Measurements from ENCODE around the gene NRP2.

NRP2 gene

DNA sequence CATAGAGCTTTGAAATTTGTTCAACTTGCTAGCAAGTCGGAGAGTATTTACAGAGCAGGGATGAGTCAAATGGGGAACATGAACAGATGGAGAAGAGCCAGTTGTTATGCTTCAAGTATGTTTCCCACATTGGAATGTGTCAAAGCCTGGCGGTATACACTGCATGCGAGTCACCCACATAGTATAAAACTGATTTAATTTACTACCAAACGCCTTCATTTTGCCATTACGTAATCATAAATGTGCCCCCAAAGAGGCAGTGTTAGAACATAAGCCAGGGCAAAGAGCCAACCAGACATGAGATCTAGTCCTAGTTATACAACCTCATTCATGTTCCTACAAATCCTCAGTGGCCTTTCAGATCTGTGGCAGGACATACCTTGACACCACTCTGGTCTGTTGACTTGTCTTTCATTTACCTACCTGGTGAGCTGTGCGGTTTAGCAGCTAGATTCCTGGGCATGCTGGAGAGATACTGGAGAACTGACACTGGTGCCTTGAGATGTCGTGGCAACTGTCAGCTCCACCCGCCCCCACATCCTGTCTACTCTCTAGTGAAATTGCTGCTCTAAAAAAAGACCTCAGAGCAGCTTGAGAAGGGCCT, 21.7 kb upstream of the NRP2 start:
- DNase-seq (ENCODE audit: low read depth), result no peak

DNA sequence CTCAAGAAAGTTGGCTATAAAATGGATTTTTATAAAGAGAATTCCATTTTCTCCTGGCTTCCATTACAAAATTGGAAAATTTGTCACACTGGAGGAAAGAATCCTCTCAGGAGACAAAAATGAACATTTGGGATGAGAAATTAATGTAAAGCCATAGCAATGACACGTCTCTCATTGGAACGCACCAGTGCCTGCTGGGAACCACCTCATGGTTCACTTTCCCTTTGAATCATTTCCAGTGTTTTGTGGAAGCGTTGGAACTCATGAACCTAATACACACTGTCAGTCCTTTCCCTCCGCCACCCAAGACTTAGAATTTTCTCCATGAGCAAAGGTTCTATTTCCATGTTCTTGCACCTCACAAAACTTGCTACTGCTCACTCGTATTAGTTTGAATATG, 21.0 kb upstream of the NRP2 start:
- no peak for DNase-seq (ENCODE audit: low read depth)

DNA sequence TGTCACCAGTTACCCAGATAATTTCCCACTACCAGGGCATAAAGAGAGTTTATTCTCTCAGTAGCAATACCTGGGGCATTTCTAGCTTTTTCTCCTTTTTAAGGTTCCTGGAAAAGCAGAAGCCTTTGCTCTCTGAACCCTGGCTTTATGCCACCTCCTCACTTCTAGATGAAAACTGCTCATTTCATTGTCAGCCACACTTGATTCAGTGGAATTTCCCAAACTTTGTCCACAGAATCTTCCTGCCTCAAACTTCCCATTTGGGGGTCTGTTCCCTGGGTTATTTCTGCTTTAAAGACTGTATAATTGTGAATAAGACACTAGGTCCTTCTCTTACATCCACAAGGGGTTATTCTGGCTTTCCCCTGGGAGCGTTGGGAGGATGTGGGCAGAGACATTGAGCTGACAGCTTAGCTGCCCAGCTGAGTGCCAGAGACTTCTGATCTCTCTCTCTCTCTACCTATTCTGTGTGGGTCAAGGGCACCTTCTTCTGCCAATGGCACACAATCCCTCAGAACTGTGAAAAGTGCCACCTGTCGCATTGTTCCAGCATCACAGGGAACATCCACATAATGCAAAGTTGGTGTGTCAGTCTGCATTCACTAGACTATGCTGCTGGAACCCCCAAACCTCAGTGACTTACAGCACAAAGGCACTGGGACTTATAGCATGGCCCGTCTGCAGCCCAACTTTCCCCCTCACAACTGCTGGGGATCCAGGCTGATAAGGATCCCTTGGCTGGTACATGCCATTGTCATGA, 19.9 kb upstream of the NRP2 start:
- DNase-seq (ENCODE audit: low read depth), result no peak

DNA sequence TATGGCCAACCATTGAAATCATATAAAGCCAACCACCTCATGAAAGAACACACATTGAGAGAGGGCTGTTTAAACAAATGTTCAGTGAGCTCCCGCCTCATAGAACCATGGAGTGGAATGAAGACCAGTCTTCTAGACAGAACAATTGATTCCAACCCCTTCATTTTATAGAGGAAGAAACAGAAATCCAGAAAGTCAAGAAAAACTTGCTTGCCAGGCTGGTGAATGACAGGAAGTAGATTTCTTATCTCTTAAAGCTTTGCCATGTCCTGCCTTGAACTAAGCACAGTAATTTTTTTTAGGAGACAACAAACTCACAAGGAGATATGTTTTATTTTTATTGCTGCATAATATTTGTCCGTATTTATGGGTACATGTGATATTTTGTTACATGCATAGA, 16.5 kb upstream of the NRP2 start:
- no peak for DNase-seq (ENCODE audit: low read depth)

DNA sequence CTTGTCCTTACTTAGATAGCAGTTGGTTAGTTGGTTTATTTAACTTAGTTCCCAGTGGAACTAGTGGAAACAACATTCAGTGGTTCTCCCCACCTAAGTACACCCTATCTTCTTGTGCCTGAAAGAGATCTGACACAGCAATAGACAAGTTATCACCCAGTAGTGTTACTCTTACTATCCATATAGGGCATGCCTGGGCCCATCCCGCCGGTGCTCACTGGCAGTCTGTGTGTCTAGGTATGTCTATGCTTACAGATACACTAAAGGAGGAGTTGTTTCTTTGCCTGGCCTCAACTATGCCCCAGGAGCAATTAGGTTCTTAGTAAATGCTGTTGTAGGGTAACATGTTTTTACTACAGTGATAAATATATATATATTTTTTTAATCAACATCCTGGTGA, 12.0 kb upstream of the NRP2 start:
- DNase-seq (ENCODE audit: low read depth), result no peak

DNA sequence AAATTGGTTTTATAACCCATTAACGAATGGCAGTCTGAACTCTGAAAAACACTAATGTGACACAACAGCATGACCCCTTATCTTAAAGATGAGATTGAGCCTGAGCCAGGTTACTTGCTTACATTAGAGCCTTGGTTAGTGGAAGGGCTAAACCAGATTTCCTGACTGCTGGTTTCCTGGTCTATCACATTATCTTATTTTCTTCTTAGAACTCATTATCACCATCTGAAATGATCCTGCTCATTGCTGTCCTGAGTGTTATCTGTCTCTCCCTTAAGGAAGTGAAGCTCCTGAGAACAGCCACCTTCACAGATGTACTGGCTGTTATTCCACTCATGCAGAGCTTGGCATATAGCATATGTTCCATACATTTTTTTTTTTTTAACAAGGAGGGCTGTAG, 9.0 kb upstream of the NRP2 start:
- no peak for DNase-seq (ENCODE audit: low read depth)

DNA sequence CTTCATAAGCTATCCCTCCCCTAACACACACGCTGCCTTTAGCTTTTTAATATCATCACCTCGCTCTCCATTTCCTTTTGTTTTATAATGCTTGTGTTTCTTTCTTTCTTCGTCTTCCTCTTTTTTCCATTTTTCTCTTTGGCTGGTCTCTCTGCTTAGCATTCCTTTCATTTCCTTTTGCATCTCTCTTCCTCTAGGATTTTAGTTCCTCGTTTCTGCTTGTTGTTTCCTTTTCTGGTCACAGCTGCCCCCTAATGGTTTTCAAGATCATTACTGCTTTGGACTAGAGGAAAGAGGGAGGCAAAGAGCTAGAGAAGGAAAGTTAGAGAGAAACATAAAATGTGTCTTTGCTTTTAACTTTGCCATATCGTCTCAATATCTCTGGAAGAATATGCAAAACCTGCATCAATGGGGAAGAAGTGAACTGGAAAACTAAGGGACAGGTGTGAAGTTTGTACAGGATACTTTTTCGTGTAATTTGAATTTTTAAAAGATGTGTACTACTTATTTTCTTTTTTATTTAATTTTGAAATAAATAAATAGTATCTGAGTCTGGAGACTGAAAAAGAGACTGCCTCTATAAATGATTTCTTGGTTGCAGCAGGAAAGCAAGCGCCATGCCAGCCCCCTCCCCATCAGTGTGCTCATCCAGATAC, 6.3 kb upstream of the NRP2 start:
- no peak for DNase-seq (ENCODE audit: low read depth)

DNA sequence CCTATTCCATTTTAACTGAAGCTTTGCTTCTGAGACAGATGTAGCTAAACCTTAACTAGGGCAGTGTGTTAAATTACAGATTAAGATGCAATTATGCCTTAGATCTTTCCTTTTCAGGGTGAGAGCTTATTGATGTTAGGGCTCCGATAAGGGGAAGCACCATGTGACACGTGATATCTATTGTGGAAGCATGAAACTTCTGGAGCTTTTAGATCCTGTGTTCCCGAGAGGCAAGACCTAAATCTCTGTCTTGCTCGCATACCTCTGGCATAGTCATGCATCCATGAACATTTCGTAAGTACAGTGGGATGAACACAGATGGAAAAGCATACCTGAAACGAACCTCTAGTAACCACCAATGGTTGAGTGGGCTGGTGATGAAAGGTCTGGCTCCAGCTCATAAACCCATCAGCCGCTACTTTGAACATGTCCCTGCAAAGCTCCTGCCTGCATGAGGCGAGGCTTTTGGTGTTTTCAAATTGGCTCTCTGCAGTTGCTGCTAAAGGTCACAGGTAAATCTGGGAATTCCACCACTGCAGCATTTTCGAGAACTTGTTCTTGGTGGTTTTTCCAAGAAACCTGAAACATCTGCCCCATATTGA, 3.7 kb upstream of the NRP2 start:
- DNase-seq (ENCODE audit: low read depth), result no peak

DNA sequence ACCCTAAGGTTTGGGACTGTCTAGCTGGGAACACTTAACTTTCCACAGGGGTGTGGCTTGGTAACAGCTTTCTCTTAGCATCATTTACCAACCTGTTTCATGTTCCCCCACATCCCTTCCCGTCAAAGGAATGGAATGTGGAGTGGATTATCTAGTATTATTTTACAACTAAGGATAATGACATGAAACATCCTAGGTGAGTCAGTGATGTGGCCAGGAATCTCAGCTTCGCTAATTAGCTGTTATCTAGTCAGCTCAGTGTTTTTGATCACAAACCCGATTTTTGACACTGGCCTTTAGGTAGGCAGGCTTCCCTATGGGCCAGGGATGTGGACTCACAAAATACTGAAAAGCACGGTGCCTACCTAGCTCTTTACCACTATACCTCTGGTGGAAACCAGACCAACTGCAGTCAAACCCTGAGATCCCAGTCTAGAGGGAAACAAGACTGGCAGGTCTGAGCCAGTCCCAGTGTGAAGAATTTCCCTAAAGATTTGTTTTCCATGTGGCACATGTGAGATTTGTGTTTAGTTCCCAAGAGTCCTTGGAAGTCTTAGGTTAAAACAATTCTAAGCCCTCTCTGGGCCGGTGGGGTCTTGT, 2.8 kb upstream of the NRP2 start:
- DNase-seq (ENCODE audit: low read depth), result no peak

DNA sequence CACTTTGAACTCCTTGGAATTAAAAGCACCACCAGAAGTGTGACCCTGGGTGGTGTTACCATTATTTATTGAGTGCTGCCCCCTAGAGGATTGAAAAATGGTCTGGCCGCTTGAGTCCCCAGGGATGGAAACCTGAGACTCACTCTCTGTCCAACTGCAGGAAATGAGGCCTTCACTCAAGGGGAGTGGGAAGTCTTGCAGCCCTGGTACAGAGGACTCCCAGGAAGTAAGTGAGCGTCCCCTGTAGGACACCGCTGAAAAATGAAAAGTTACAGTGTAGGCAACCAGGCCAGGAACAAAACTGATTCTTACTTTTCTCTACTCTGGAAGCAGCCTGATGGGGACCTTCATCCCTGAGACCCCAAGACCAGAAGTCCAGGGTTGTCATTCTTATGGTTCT, 2.2 kb upstream of the NRP2 start:
- DNase-seq (ENCODE audit: low read depth), result no peak

DNA sequence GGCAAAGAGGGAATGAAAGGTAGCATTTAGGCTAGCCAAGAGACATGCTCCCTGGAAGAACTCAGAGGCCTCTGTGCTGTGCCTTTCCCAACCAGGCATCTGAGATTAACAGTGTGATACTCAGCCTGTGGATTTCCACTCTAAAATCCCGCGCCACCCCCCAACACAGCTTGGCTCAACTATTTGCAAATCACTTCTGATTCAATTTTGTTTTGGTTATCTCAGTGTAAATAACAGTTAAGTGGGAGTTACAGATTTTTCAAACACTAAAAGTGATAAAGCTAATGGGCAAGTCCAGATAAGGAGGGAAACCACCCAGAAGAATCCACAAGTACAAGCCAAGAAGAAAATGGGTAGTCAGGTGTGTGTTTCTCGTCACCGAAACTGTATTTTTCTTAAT, 1.4 kb upstream of the NRP2 start:
- no peak for DNase-seq (ENCODE audit: low read depth)

DNA sequence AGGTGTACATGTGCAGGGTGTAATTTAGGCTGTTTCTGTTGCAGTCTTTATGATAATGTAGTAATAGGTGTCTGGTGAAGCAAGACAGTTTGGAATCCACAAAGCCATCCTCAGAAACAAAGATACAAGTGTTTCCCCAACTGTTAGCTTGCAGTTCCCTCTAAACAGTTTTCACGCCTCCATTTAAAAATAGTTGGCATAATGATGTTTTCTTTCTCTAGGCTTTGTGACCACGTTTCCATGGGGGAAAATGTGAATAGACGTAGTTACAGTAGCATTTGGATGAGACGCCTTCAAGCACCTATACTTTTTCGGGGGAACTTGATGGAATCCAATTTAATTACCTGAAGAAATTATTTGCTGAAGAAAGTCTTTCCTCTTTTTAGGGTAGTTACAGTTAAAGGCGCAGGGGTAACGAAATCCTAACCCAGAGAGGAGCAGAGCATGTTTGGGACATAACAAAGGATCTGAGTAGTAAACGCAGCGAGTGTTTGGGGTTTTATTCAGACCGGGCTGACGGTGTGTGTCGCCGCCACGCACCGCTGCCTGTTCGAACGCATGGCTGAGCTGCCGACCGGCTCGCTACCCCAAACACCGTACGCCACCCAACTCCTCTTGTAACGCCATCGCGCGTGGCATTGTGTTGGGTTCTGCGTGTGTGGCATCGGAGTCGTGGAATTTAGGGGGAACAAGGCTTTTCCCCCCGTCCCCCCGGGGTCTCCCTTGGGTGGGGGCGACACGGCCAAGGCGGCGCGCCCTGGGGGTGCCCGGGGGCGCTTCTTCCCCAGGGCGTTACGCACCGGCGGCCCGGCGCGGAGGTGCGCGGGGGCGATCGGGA, 681 bp upstream of the NRP2 start:
- no peak for DNase-seq (ENCODE audit: low read depth)

DNA sequence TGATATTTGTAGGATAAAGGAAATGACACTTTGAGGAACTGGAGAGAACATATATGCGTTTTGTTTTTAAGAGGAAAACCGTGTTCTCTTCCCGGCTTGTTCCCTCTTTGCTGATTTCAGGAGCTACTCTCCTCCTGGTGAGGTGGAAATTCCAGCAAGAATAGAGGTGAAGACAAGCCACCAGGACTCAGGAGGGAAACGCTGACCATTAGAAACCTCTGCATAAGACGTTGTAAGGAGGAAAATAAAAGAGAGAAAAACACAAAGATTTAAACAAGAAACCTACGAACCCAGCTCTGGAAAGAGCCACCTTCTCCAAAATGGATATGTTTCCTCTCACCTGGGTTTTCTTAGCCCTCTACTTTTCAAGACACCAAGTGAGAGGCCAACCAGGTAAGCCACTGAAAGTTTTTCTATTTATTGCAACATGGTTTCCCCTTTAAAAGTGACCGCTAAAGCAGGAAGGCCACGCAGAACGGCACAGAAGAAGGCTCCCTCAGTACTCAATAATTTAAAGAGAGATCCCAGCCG, 735 bp downstream of the NRP2 start:
- no peak for DNase-seq (ENCODE audit: low read depth)

DNA sequence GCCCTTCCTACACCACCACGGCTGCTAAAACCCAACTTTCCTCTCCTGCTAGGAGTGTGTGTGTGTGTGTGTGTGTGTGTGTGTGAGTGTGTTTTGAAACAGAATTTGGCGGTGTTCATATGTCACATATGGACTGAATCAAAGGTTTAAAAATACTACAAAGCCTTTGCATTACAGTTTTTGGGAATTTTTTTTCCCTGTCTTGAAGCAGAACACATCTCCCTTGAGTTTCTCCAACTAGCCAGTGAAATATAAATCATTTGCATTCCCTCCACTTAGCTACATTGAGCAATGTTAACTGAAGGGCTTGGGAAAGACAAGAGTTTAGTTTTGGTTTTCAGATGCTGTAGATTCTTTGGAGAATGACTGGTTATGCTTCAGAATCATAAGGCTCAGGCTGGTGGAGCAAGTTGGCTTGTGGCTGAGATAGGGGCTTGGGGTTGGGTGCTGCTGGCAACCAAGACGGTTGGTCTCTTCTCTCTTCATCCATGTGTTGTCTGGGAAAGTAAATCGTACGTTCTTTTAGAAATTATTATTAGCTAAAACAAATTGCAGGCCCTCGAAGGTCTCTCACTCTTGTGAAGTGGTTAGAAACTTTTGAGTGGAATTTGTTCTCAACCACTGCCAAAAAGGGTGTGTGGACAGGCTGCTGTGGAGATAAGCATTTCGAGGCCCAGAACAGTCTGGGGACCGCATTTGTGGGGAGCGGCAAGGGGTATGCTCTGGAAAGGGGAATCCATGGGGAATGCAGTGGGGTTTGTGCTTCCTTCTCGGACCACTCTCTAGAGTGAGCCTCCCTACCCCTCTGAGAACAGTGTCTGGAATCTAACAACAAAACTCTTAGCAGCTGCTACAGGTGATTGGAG, 1.4 kb downstream of the NRP2 start:
- DNase-seq (ENCODE audit: low read depth), result no peak

DNA sequence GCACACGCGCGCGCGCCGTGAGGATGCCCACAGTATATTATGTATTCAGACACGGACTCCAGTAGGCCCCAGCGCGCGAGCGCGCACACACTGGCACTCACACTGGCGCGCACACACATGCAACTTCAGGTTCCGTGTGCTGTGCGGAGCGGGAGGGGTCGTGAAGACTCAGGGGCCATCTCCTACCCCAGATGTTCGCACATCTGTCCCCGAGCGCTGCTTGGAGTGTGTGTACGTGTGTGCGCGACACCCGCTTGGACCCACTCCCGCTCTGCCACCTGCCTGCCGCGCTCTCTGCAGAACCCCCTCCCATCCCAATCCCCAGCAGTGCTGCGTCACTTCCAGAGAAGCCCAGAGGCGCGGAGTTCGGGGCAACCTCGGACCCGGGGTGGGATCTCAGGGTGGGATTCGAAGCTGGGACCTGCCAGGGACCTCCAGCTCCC, 2.6 kb downstream of the NRP2 start:
- DNase-seq (ENCODE audit: low read depth), result no peak

DNA sequence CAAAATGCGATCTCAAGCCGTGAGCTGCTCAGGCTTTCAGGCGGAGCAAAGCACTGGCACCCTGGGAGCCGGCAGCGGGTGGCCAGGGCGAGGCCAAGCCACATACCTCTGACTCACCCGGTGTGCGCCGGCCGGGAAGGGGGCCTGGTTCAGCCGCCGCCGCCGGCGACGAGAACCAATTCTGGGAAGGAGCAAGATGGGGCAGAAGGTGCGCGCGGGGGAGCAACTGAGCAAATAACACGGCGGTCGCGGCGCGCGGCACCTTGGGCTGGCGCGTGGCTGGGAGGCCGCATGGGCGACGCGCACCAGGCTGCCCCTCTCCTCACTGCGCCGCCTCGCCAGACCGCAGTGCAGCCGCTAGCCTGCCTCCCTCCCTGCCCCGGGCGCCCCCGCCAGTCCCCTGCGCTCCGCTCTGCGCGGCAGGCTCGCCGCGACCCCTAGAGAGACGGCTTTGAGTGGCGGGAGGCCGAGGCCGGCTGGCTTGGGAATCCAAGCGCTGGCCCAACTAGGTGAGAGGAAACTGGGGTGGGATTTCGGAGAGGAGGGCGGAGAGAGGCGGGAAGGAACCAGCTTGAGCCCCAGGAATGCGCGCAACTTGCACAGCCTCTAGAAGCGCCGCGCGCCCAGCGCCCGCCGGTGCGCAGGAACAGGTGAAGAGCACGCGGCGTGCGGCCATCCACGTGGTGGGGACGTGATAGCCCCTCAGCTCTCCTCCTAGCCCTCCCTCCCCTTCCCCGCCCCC, 3.2 kb downstream of the NRP2 start:
- DNase-seq (ENCODE audit: low read depth), result no peak

DNA sequence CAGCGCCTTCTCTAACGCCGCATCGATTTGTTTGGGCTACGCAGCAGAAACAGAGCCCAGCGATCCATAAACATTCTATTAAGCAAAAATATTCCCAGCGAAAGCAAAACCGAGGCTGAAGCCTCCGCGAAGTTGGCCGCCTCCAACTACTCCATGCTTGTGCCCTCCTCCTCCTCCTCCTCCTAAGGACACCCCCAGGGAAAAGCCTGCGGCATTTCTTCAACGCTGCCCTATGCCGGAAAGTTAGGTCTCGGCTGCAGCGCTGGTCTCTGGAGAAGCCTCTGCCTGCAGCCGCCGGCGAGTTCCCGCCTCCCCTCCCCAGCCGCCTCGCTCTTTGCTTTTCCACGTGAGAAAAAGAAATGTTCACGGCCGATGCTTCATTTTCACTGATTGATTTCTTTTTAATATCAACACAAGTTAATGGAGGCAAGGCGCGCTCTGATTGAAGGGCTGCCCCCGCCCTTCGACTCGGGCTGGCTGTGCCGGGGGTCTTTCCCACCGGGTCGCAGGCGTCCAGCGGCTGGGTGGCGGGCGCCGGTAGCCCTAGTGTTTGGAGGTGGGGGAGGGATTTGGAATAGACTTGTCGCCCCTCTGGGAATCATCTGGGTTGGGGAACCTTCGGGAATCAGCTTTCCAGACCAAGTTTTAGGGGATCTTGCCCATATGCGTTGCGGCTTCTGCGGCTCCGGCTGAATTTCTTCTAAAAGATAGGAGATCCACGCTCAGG, 3.9 kb downstream of the NRP2 start:
- DNase-seq (ENCODE audit: low read depth), result no peak

DNA sequence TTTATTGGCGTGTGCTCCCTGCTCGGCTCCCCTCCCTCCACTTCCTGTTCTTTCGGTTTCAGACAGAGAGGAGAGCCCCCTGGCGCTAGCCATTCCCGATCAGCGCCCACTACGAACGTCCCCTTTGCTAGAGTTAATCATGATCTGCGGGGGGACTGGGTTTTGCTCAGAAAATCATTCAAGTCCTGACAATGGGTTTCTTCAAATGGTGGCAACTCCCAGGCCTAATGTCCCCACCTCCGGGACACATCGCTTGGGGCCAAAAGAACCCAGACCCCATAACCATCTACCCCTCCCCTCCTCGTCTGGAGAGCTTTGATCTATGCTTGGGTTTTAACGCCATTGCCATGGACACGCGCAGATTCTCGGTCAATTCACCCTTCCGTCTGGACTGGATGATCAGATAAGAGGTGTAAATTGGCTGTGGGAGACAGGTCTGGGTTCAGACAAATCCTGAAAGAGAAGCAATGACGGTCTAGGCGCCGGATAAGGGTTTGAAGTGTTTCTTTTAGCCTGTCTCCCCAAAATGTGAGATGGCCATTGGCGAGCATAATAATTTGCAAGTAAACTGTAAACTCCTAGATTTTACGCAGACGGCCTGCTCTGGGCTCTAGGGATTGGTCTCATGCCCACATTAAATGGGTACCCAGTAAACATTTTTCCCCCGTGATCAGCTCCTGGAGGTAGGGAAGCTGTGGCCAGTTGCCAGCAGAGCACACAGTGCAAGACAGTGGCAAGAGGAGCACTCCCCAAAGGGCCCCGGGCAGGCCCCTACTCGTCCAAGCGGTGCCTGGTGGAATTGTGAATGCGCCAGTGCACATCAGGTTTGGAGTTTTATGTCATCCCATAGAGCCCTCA, 4.7 kb downstream of the NRP2 start:
- no peak for DNase-seq (ENCODE audit: low read depth)

Measured in stimulated activated CD8-positive, alpha-beta memory T cell treated with anti-CD3 and anti-CD28 coated beads, Interleukin-12 subunit alpha, Interleukin-12 subunit beta, amount 100 ng/mL, for 4 hours (primary cell).